Activated T-cell treated with anti-CD3 and anti-CD28 coated beads, Interleukin-2, amount 50 U/mL, for 24 hours (primary cell): Measurements from ENCODE around the gene SIL1.

Experiments used
- DNase-seq: peaks from one replicate; pipeline ENCODE4 v3.0.0-alpha.2; 2020
- H3K27ac Mint-ChIP-seq: 2 replicates; pipeline ENCODE4 v1.8.0; 2020; ENCODE audit warnings: mild to moderate bottlenecking, mixed read lengths
- H3K27me3 Mint-ChIP-seq: 2 replicates; pipeline ENCODE4 v1.8.0; 2020; ENCODE audit warnings: mixed read lengths
- H3K36me3 Mint-ChIP-seq: 2 replicates; pipeline ENCODE4 v1.8.0; 2020; ENCODE audit warnings: low read depth, mixed read lengths
- H3K4me1 Mint-ChIP-seq: 2 replicates; pipeline ENCODE4 v1.8.0; 2020; ENCODE audit warnings: low read depth, mixed read lengths
- H3K4me3 Mint-ChIP-seq: 2 replicates; pipeline ENCODE4 v1.8.0; 2020; ENCODE audit warnings: mild to moderate bottlenecking, moderate library complexity, mixed read lengths
- H3K9me3 Mint-ChIP-seq: 2 replicates; pipeline ENCODE4 v1.8.0; 2020; ENCODE audit warnings: mixed read lengths

The SIL1 gene

DNA sequence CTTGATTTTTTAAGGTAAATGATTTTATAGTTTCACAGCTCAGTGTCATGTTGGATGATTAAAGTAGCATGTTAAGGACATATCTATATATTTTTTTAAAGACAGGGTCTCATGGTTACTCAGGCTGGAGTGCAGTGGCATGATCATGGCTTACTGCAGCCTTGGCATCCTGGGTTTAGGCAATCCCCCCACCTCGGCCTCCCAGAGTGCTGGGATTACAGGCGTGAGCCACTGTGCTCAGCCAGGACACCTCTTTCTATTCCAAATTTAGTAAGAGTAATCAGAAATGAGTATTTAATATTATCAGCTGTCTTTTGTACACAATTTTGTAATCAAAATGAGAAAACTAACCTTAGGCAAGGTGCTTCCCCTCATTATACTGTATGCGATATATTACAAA is 284.4 kb downstream of the SIL1 start:
- Mint-ChIP-seq H3K27me3 (no peaks in the 10 kb centered on the region), H3K9me3 (no peaks in the 10 kb centered on the region), H3K27ac (no peak overlapping the region), H3K4me3 (no peak overlapping the region), H3K4me1 (no peaks in the 10 kb centered on the region), H3K36me3 (no peaks in the 10 kb centered on the region)
- DNase-seq, result no peak

DNA sequence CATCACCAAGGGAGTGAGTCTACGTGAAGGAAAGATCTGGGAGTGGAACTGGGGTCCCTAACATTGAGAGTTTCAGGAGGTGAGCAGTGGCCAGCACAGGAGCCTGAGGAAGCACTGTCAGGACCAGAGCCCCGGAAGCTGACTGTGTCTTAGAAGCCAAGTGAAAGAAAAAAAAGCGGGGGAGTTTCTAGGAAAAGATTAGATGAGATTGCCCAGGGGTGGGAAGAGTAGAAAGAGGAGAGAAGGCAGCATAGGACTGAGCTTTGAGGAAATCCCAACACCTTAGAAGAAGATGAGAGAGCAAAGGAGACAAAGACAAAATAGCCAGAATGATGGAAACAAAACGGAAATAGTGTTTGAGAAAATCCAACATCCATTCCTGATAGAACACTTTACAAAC is 286.1 kb downstream of the SIL1 start:
- no peaks in the 10 kb centered on the region for H3K4me1 Mint-ChIP-seq

DNA sequence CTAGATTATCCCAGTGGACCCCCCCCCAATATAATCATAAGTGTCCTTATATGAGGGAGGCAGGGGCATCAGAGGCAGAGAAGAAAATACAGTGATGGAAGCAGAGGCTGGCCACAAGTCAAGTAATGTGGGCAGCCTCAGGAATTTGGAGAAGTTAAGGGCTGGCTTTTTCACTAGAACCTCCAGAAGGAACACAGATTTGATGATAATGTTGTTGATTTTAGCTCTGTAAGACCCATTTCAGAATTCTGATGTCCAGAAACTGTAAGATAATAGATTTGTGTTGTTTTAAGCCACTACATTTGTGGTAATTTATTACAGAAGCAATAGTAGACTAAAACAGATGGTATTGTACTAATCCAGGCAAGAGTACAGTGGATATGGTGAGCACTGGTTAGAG is 286.7 kb downstream of the SIL1 start:
- no peak for DNase-seq
- Mint-ChIP-seq H3K27me3 (no peaks in the 10 kb centered on the region), H3K4me1 (no peaks in the 10 kb centered on the region), H3K36me3 (no peaks in the 10 kb centered on the region), H3K27ac (no peak overlapping the region), H3K4me3 (no peak overlapping the region), H3K9me3 (no peaks in the 10 kb centered on the region)

More for the DNA sequence above, 286.1 kb downstream of the SIL1 start:
- no peak overlapping the region for H3K27ac Mint-ChIP-seq
- H3K4me3 Mint-ChIP-seq, result no peak overlapping the region
- H3K9me3 Mint-ChIP-seq, result no peaks in the 10 kb centered on the region
- no peaks in the 10 kb centered on the region for H3K36me3 Mint-ChIP-seq
- no peaks in the 10 kb centered on the region for H3K27me3 Mint-ChIP-seq
- DNase-seq, result no peak

DNA sequence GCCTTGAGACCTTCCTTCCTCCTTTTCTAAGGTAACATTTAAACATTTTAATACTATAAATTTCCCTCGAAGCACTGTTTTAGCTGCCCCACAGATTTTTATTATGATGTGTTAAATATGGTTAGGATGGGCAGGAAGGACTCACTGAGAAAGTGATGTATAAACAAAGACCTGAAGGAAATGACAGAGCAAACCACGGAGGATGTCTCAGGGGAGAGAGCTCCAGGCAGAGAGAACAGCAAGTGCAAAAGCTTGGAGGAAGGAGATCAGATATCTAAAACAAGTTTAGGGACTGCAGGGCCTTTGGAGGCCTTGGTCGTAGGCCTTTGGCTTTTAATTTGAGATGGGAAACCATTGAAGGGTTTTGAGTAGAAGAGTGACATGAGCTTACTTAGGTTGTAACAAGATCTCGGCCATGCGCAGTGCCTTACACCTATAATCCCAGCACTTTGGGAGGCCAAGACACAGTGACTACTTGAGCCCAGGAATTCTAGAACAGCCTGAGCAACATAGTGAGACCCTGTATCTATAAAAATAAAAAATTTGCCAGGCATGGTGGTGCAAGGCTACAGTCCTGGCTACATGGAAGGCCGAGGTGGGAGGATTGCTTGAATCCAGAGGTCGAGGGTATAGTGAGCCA is 287.5 kb downstream of the SIL1 start:
- H3K27me3 Mint-ChIP-seq, result no peaks in the 10 kb centered on the region
- H3K9me3 Mint-ChIP-seq, result no peaks in the 10 kb centered on the region
- no peak overlapping the region for H3K27ac Mint-ChIP-seq
- no peak for DNase-seq
- H3K36me3 Mint-ChIP-seq, result peaks cover under 1% of the 10 kb centered on the region
- H3K4me3 Mint-ChIP-seq, result no peak overlapping the region
- H3K4me1 Mint-ChIP-seq, result no peaks in the 10 kb centered on the region

DNA sequence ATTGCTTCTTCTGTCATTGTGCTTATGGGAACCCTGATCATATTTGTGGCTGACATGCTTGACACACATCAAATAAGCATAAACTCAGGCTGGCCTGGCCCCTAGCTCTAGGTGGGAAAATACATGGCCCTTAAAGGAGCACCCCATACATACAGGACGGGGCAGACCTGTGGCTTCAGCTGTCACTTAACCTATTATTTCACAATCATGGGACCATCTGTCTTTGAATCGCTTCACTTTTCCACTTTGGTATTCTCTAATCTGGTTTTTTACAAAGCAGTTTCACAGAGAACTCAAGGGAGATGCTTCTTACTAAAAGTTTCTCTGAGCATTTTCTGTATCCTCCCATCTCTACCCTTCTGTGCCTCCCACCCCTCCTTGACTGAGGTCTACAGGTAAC is 288.4 kb downstream of the SIL1 start:
- peaks cover 2% of the 10 kb centered on the region for H3K36me3 Mint-ChIP-seq

DNA sequence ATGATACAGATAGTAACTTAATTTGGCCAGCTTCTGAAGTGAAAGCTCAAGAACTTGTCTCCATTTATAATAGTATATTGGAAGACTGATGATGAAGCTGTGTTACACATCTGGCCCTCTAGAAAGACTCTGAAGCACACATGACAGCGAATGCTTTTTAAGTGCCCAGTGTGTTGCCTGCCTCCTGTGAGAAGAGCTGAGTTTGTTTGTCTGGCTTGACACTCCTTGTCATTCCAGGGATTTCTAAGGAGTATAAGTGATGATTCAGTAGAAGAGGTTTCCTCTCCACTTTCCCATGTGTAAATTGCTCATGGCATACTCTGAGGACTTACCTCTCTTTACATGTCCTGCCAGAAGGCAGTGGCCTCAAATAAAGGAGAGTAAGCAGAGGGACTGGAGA is 292.6 kb downstream of the SIL1 start:
- H3K9me3 Mint-ChIP-seq, result no peaks in the 10 kb centered on the region
- peaks cover 4% of the 10 kb centered on the region for H3K36me3 Mint-ChIP-seq
- H3K4me3 Mint-ChIP-seq, result no peak overlapping the region
- H3K4me1 Mint-ChIP-seq, result peaks cover 11% of the 10 kb centered on the region
- H3K27me3 Mint-ChIP-seq, result peaks cover 10% of the 10 kb centered on the region
- DNase-seq, result no peak
- H3K27ac Mint-ChIP-seq, result no peak overlapping the region

More for the DNA sequence above, 288.4 kb downstream of the SIL1 start:
- Mint-ChIP-seq H3K27ac (no peak overlapping the region), H3K4me1 (no peaks in the 10 kb centered on the region), H3K4me3 (no peak overlapping the region), H3K27me3 (no peaks in the 10 kb centered on the region), H3K9me3 (no peaks in the 10 kb centered on the region)
- no peak for DNase-seq

DNA sequence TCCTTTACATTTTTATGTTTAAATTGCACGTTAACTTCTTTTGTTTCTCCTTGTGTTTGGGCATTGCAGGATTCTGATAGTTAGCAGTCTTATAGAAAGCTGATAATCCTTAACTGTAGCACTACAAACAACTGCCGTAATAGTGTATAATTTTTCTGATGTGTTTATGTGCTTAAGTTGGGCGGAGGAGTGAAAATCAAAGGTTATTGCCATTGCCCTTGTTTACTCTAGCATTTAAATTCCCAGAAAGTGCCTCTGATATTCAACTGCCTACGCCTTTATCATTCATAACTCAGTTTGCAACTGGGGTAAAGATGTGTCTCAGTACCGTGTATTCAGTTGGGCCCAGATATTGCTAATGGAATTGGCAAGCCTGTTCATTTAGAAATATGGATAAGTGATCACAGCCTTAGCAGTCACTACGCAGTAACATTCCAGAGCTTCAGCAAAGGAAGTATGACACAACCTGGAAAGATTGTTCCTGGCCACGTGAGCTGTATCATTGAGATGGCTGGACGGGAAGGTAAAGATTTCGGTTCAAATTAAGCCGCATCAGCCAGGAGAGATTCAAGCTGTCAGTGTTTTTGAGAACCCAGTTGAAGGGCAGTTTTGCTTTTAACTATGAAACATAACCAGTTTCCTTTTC is 294.9 kb downstream of the SIL1 start:
- peaks cover 13% of the 10 kb centered on the region for H3K27me3 Mint-ChIP-seq
- no peaks in the 10 kb centered on the region for H3K9me3 Mint-ChIP-seq
- H3K4me1 Mint-ChIP-seq, result peaks cover 24% of the 10 kb centered on the region
- H3K36me3 Mint-ChIP-seq, result peaks cover 4% of the 10 kb centered on the region
- no peak for DNase-seq
- H3K4me3 Mint-ChIP-seq, result no peak overlapping the region
- H3K27ac Mint-ChIP-seq, result no peak overlapping the region

DNA sequence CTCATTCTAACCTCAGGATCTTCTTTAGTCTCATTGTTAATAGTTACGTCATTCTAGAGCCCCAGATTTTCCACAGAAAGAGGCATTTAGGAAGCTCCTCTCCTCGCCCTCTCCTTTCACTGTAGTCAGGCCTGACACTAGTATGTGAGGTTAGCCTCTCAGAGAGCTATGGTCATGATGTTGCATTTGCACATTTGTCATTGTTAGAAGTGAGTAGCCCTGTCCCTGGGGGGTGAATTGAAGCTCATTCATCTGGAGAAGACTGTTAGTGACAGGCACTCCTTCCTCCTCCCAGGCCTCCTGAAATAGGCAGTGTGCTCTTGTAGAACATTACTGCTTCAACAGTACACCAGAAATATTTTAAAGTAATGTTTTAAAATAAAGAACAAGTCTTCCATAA is 296.5 kb downstream of the SIL1 start:
- peaks cover 17% of the 10 kb centered on the region for H3K27me3 Mint-ChIP-seq
- H3K27ac Mint-ChIP-seq, result no peak overlapping the region
- H3K4me3 Mint-ChIP-seq, result no peak overlapping the region
- H3K36me3 Mint-ChIP-seq, result peaks cover 4% of the 10 kb centered on the region
- H3K4me1 Mint-ChIP-seq, result peaks cover 24% of the 10 kb centered on the region
- H3K9me3 Mint-ChIP-seq, result no peaks in the 10 kb centered on the region
- DNase-seq, result no peak

DNA sequence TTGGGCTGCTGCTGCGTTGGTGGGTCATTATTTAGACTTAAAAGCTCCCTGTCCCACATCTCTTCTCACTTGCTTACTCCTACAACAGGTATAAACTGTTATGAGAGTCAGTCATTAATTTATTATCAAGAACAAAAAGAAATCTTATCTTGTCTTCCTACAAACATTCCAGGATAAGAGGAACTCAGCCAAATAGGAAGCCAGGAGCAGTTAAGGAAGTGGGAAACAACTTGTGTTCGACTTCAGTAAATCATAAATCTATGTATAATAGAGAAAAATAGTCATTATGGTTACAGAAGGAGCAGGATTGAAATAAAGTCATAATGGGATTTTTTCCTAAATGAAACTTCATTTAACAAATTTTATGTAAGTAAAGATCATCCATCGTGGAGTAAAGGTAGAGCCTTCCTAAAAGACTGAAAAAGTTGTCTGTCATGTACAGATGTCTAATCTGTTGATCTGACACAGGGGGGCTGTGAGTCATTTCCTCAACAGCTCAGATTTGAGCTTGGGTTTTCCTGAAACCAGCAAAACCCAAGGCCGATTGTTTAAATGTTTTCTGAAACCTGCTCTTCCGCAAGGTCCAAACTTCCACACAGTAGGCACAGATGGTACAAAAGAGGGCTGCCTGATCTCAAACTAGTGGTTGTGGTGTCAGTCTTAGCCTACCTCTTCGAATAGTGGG is 297.7 kb downstream of the SIL1 start:
- Mint-ChIP-seq H3K9me3 (no peaks in the 10 kb centered on the region), H3K27ac (no peak overlapping the region), H3K4me1 (peaks cover 31% of the 10 kb centered on the region), H3K36me3 (peaks cover 3% of the 10 kb centered on the region), H3K27me3 (peaks cover 17% of the 10 kb centered on the region), H3K4me3 (no peak overlapping the region)
- DNase-seq, result no peak

DNA sequence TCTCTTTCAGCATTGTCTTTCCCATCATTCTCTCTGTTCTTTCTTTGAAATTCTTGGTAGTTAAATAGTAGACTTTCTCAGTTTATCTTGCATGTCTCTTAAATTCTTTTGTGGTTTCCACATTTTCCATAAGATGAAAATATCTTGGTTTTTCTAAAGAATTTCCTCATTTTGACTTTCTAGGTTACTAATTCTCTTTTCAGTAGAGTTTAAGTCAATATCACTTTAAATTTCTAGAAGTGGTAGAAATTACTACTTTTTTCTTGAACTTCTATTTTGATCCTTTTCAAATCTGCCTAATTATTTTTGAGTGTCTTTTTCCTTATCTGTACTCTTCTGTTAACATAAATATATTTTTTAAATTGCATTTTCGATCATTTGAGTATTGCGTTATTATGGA is 299.4 kb downstream of the SIL1 start:
- Mint-ChIP-seq H3K4me3 (no peak overlapping the region), H3K27ac (no peak overlapping the region), H3K36me3 (no peaks in the 10 kb centered on the region), H3K4me1 (peaks cover 31% of the 10 kb centered on the region), H3K27me3 (peaks cover 17% of the 10 kb centered on the region), H3K9me3 (no peaks in the 10 kb centered on the region)
- no peak for DNase-seq

DNA sequence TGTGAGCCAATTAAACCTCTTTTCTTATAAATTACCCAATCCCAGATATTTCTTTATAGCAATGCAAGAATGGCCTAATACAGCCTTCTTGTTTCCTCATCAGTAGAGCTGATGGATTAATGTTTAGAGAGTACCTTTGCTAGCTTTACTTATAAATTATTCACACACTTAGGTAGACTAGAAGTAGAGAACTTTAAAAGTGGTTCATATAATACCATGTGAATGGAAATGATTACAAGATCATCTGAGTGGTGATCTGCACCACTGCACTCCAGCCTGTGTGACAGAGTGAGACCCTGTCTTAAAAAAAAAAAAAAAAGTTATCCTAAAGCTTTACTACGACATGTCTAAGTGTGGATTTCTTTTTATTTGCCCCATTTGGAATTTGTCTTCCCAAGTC is 299.9 kb downstream of the SIL1 start:
- H3K9me3 Mint-ChIP-seq, result no peaks in the 10 kb centered on the region
- peaks cover 31% of the 10 kb centered on the region for H3K4me1 Mint-ChIP-seq
- DNase-seq, result no peak
- H3K4me3 Mint-ChIP-seq, result no peak overlapping the region
- no peak overlapping the region for H3K27ac Mint-ChIP-seq
- H3K36me3 Mint-ChIP-seq, result no peaks in the 10 kb centered on the region
- peaks cover 15% of the 10 kb centered on the region for H3K27me3 Mint-ChIP-seq
